ENCODE measurements around the gene ELP2. TPM values are rescaled to one million over a fixed set of nuclear protein-coding genes. Genes with fewer than 3 reads are reported as not detected.

Gene ELP2
- total and polyA plus RNA-seq, 4 donors = 27.3 to 78.1 (median 50.9) TPM

Other genes starting within 250 kb of the ELP2 start
- gene RPRD1A, start 62.3 kb upstream of the ELP2 start, total RNA-seq = 10 to 100 TPM; 20.5 to 29.5 TPM
- gene RPRD1A, start 62.3 kb upstream of the ELP2 start, polyA plus RNA-seq = 10 to 100 TPM; 11.8 to 12.7 TPM
- 10 to 100 TPM; 10.3 to 16.6 TPM for gene SLC39A6, start 559 bp upstream of the ELP2 start, total RNA-seq
- gene SLC39A6, start 559 bp upstream of the ELP2 start, polyA plus RNA-seq = 1 to 10 TPM; 4.6 to 6.3 TPM
- 10 to 100 TPM in 1 of 2 donors, 1 to 10 TPM in 1; 1.9 to 27.0 TPM for gene MOCOS, start 57.6 kb downstream of the ELP2 start, total RNA-seq
- 10 to 100 TPM; 13.0 to 20.9 TPM for gene MOCOS, start 57.6 kb downstream of the ELP2 start, polyA plus RNA-seq
- gene FHOD3, start 167.8 kb downstream of the ELP2 start, total RNA-seq = 1 to 10 TPM; 1.2 to 1.3 TPM
- under 1 TPM in 1 of 2 donors, not detected in 1; 0.57 TPM for gene FHOD3, start 167.8 kb downstream of the ELP2 start, polyA plus RNA-seq

Measured in liver (tissue), 4 donors.